HEK293 (cell line): ENCODE measurements around the gene SYNGR3.

Source experiments
- CTCF ChIA-PET: fragments of 350-600 bp; formaldehyde crosslinking; extraction: SDS; loops from one replicate; lab custom pipeline; 2021; ENCODE audit warnings: antibody characterized with exemption; lab: Yijun Ruan, JAX
- POLR2A ChIA-PET: fragments of 300-600 bp; formaldehyde crosslinking; extraction: SDS; loops from one replicate; lab custom pipeline; 2020; ENCODE audit warnings: antibody characterized with exemption, inconsistent platforms; lab: Yijun Ruan, JAX
- H3K27ac ChIP-seq: fragments of 200-500 bp; sonication (Bioruptor generic); 2 replicates; pipeline ENCODE4 v1.5.1; 2014; ENCODE audit warnings: low read depth, low read length, control low read depth, inconsistent platforms; ENCODE audit errors: extremely low read depth
- H3K36me3 ChIP-seq, 2 experiments: fragments of 200-500 bp in 1 of 2; sonication (Bioruptor generic) in 1 of 2; 1 replicate in 1 of 2; 2 replicates in 1 of 2; pipeline ENCODE4 v1.5.1; 2014 to 2017; ENCODE audit warnings: inconsistent platforms in 2 of 2, low read length in 2 of 2; ENCODE audit not compliant: control insufficient read depth in 2 of 2, insufficient read depth in 1 of 2
- H3K4me1 ChIP-seq: fragments of 200-500 bp; sonication (Bioruptor generic); 2 replicates; pipeline ENCODE4 v1.5.1; 2014; ENCODE audit warnings: mild to moderate bottlenecking, low read length, inconsistent platforms; ENCODE audit not compliant: control insufficient read depth, insufficient read depth
- H3K4me3 ChIP-seq: 2 replicates; pipeline ENCODE4 v1.5.1; 2011; ENCODE audit warnings: low read depth, mild to moderate bottlenecking, control low read depth, low read length, moderate library complexity
- H3K9me3 ChIP-seq: fragments of 200-500 bp; sonication (Bioruptor generic); 2 replicates; pipeline ENCODE4 v1.5.1; 2014; ENCODE audit warnings: low read depth, low read length, inconsistent platforms; ENCODE audit not compliant: control insufficient read depth, insufficient read depth
- EGR2 ChIP-seq: fragments of 450-650 bp; formaldehyde crosslinking; IDR thresholded peaks from 2 replicates; pipeline ENCODE4 v1.5.1; 2016; ENCODE audit warnings: low read depth, missing biosample characterization, missing genetic modification characterization
- GLIS2 ChIP-seq: fragments of 450-650 bp; formaldehyde crosslinking; IDR thresholded peaks from 2 replicates; pipeline ENCODE4 v1.5.1; 2016; ENCODE audit warnings: missing biosample characterization, missing genetic modification characterization
- MEIS1 ChIP-seq: sonication (generic); formaldehyde crosslinking; IDR thresholded peaks from 2 replicates; pipeline ENCODE4 v1.8.1; 2022; ENCODE audit warnings: missing genetic modification reagents, mild to moderate bottlenecking, borderline replicate concordance
- OVOL3 ChIP-seq: fragments of 450-650 bp; formaldehyde crosslinking; IDR thresholded peaks from 2 replicates; pipeline ENCODE4 v1.5.1; 2016; ENCODE audit warnings: missing biosample characterization, missing genetic modification characterization
- ZBTB17 ChIP-seq: fragments of 450-650 bp; formaldehyde crosslinking; IDR thresholded peaks from 2 replicates; pipeline ENCODE4 v1.5.1; 2016; ENCODE audit warnings: missing biosample characterization, missing genetic modification characterization
- ZEB2 ChIP-seq: fragments of 450-650 bp; formaldehyde crosslinking; IDR thresholded peaks from 2 replicates; pipeline ENCODE4 v1.5.1; 2016; ENCODE audit warnings: missing biosample characterization, missing genetic modification characterization
- ZFHX2 ChIP-seq: fragments of 450-650 bp; formaldehyde crosslinking; conservative IDR thresholded peaks from 2 replicates; pipeline ENCODE4 v1.5.1; 2016; ENCODE audit warnings: missing biosample characterization, missing genetic modification characterization
- ZFP69B ChIP-seq: fragments of 450-650 bp; formaldehyde crosslinking; IDR thresholded peaks from 2 replicates; pipeline ENCODE4 v1.5.1; 2016; ENCODE audit warnings: missing biosample characterization, missing genetic modification characterization
- ZNF114 ChIP-seq: fragments of 450-650 bp; formaldehyde crosslinking; IDR thresholded peaks from 2 replicates; pipeline ENCODE4 v1.5.0; 2017; ENCODE audit warnings: missing biosample characterization, missing genetic modification characterization
- ZNF146 ChIP-seq: fragments of 450-650 bp; formaldehyde crosslinking; IDR thresholded peaks from 2 replicates; pipeline ENCODE4 v1.5.1; 2016; ENCODE audit warnings: missing biosample characterization, missing genetic modification characterization
- ZNF174 ChIP-seq: fragments of 450-650 bp; formaldehyde crosslinking; IDR thresholded peaks from 2 replicates; pipeline ENCODE4 v1.5.0; 2017; ENCODE audit warnings: missing biosample characterization, mild to moderate bottlenecking, missing genetic modification characterization
- ZNF239 ChIP-seq: fragments of 450-650 bp; formaldehyde crosslinking; IDR thresholded peaks from 2 replicates; pipeline ENCODE4 v1.5.1; 2016; ENCODE audit warnings: missing biosample characterization, missing genetic modification characterization
- ZNF521 ChIP-seq: fragments of 450-650 bp; formaldehyde crosslinking; IDR thresholded peaks from 2 replicates; pipeline ENCODE4 v1.5.1; 2017; ENCODE audit warnings: missing biosample characterization, mild to moderate bottlenecking, missing genetic modification characterization
- ZNF544 ChIP-seq: fragments of 450-650 bp; formaldehyde crosslinking; IDR thresholded peaks from 2 replicates; pipeline ENCODE4 v1.5.0; 2017; ENCODE audit warnings: missing biosample characterization, missing genetic modification characterization
- ZNF610 ChIP-seq: fragments of 450-650 bp; formaldehyde crosslinking; IDR thresholded peaks from 2 replicates; pipeline ENCODE4 v1.5.1; 2016; ENCODE audit warnings: missing biosample characterization, missing genetic modification characterization, borderline replicate concordance
- ZNF629 ChIP-seq: fragments of 450-650 bp; formaldehyde crosslinking; IDR thresholded peaks from 2 replicates; pipeline ENCODE4 v1.5.1; 2017; ENCODE audit warnings: missing biosample characterization, missing genetic modification characterization
- ZNF654 ChIP-seq: fragments of 450-650 bp; formaldehyde crosslinking; IDR thresholded peaks from 2 replicates; pipeline ENCODE4 v1.5.1; 2016; ENCODE audit warnings: low read depth, missing biosample characterization, missing genetic modification characterization
- ZNF660 ChIP-seq: fragments of 450-650 bp; IDR thresholded peaks from 2 replicates; pipeline ENCODE4 v1.5.1; 2018; ENCODE audit warnings: missing biosample characterization, mild to moderate bottlenecking, missing genetic modification characterization
- ZNF707 ChIP-seq: fragments of 450-650 bp; formaldehyde crosslinking; IDR thresholded peaks from 2 replicates; pipeline ENCODE4 v1.5.1; 2016; ENCODE audit warnings: missing biosample characterization, missing genetic modification characterization
- ZNF76 ChIP-seq: fragments of 450-650 bp; formaldehyde crosslinking; IDR thresholded peaks from 2 replicates; pipeline ENCODE4; 2016; ENCODE audit warnings: low read depth, missing biosample characterization, missing genetic modification characterization, borderline replicate concordance
- ZNF768 ChIP-seq: fragments of 450-650 bp; formaldehyde crosslinking; IDR thresholded peaks from 2 replicates; pipeline ENCODE4 v1.5.1; 2018; ENCODE audit warnings: missing biosample characterization, mild to moderate bottlenecking, missing genetic modification characterization
- ZNF843 ChIP-seq: fragments of 450-650 bp; formaldehyde crosslinking; IDR thresholded peaks from 2 replicates; pipeline ENCODE4 v1.5.1; 2016; ENCODE audit warnings: missing biosample characterization, missing genetic modification characterization
- ZXDB ChIP-seq: fragments of 450-650 bp; formaldehyde crosslinking; IDR thresholded peaks from 2 replicates; pipeline ENCODE4 v1.5.1; 2016; ENCODE audit warnings: missing biosample characterization, missing genetic modification characterization
- TF ChIP-seq, protein P1 (sequence below): fragments of 450-650 bp; formaldehyde crosslinking; IDR thresholded peaks from 2 replicates; pipeline ENCODE4 v1.5.1; 2016; ENCODE audit warnings: missing biosample characterization, missing genetic modification characterization
- TF ChIP-seq, protein P2 (sequence below): fragments of 450-650 bp; formaldehyde crosslinking; IDR thresholded peaks from 2 replicates; pipeline ENCODE4 v1.5.1; 2017; ENCODE audit warnings: missing biosample characterization, missing genetic modification characterization
- TF ChIP-seq, protein P3 (sequence below): fragments of 450-650 bp; formaldehyde crosslinking; IDR thresholded peaks from 2 replicates; pipeline ENCODE4 v1.5.1; 2016; ENCODE audit warnings: missing biosample characterization, missing genetic modification characterization
- TF ChIP-seq, protein P4 (sequence below): fragments of 450-650 bp; formaldehyde crosslinking; optimal IDR thresholded peaks from 2 replicates; pipeline ENCODE3; 2016; ENCODE audit warnings: missing biosample characterization, mild to moderate bottlenecking, missing genetic modification characterization

Gene SYNGR3

DNA sequence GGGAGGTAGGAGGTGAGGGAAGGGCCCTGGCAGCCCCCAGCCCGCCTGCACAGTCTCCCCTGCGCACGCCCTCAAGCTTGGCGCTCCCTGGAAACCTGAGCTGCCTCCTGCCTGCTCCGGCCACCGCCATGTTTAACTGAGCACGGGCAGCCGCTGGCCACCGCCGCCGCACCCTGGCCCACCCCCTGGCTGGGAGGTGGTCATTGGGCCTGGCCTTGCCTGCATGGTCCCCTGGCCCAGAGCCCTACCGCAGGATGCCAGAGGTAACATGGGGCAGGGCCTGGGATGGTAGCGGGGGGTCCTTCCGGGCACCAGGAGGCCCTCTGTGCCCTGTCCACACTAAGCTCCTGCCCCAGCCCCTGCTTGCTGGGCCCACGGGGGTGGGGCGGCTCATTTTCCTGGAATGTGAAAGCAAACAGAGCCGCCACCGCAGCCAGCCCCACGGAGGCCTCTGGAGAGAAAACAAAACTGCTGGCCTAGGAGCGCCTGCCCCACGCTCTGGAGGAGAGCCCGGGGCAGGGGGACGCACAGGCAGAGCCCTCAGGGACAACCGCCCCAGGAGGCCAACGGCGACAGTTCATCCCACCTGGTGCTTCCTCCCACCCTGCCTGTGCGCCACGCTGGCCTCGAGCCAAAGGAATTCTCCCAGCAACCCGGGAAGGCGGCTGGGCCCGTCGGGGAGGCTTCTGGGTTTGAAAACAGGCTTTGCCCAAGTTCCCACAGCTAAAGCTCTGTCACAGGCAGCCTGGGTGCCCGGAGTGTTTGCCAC lies 45.8 kb downstream of the SYNGR3 start (continued):
- TF ChIP-seq ZEB2 (tag by site-specific recombination): peak; percentile 37; the same call in 1 of the 2 replicates
- no peak for TF ChIP-seq ZNF174 (tag by site-specific recombination)
- TF ChIP-seq, protein P1, sequence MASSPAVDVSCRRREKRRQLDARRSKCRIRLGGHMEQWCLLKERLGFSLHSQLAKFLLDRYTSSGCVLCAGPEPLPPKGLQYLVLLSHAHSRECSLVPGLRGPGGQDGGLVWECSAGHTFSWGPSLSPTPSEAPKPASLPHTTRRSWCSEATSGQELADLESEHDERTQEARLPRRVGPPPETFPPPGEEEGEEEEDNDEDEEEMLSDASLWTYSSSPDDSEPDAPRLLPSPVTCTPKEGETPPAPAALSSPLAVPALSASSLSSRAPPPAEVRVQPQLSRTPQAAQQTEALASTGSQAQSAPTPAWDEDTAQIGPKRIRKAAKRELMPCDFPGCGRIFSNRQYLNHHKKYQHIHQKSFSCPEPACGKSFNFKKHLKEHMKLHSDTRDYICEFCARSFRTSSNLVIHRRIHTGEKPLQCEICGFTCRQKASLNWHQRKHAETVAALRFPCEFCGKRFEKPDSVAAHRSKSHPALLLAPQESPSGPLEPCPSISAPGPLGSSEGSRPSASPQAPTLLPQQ: peak; percentile 68; the same call in 1 of the 2 replicates
- TF ChIP-seq ZNF114 (tag by site-specific recombination): no peak
- TF ChIP-seq MEIS1 (CRISPR knock-in tag): no peak
- peak; percentile 76; the same call in 1 of the 2 replicates for TF ChIP-seq ZNF76 (tag by site-specific recombination)
- peak; percentile 91 for TF ChIP-seq ZFHX2 (tag by site-specific recombination)
- TF ChIP-seq ZXDB (tag by site-specific recombination): peak; percentile 50
- TF ChIP-seq ZNF660: no peak
- peak; percentile 91 for TF ChIP-seq EGR2
- TF ChIP-seq ZNF707 (tag by site-specific recombination): no peak
- TF ChIP-seq OVOL3 (tag by site-specific recombination): no peak
- TF ChIP-seq GLIS2 (tag by site-specific recombination): peak; percentile 60

DNA sequence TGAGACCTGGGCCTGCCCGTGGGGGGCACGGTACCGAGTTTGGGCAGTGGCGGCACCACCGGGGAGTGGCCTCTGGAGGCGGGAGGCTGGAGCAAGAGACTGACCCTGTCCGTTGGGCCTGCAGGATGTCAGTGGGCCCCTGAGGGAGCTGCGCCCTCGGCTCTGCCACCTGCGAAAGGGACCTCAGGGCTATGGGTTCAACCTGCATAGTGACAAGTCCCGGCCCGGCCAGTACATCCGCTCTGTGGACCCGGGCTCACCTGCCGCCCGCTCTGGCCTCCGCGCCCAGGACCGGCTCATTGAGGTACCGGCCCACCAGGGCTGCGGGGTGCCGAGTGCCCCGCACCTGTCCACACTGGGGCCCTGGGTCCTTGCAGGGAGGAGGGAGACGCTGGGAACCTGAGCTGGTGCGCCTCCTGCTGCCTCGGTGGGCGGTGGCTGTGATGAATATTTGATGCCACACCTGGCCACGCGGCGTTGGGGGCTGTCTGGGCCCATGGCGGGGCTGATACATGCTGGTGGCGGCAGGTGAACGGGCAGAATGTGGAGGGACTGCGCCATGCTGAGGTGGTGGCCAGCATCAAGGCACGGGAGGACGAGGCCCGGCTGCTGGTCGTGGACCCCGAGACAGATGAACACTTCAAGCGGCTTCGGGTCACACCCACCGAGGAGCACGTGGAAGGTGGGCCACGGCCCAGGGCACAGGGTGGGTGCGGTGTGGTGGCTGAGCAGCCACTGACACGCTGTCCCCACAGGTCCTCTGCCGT lies 46.6 kb downstream of the SYNGR3 start:
- Histone ChIP-seq H3K36me3 (peaks cover 0 to 12% of the 10 kb centered on the region in 2 experiments; a peak in 2 of 3 replicates), H3K4me1 (peaks cover 4% of the 10 kb centered on the region; the same call in 1 of the 2 replicates), H3K27ac (peak overlapping the region; percentile 51), H3K9me3 (no peaks in the 10 kb centered on the region), H3K4me3 (no peak overlapping the region)
- TF ChIP-seq ZNF610 (tag by site-specific recombination) (no peak), ZNF146 (no peak), ZBTB17 (tag by site-specific recombination) (no peak), ZNF521 (tag by site-specific recombination) (no peak), ZNF544 (tag by site-specific recombination) (no peak), ZNF654 (no peak), ZNF629 (tag by site-specific recombination) (no peak), ZNF239 (tag by site-specific recombination) (no peak), ZFP69B (tag by site-specific recombination) (0 out of 2 replicates have a peak, but pooled peaks have one; percentile 1), ZNF768 (tag by site-specific recombination) (no peak), ZNF707 (tag by site-specific recombination) (no peak), ZNF843 (tag by site-specific recombination) (no peak)
- TF ChIP-seq, protein P2, sequence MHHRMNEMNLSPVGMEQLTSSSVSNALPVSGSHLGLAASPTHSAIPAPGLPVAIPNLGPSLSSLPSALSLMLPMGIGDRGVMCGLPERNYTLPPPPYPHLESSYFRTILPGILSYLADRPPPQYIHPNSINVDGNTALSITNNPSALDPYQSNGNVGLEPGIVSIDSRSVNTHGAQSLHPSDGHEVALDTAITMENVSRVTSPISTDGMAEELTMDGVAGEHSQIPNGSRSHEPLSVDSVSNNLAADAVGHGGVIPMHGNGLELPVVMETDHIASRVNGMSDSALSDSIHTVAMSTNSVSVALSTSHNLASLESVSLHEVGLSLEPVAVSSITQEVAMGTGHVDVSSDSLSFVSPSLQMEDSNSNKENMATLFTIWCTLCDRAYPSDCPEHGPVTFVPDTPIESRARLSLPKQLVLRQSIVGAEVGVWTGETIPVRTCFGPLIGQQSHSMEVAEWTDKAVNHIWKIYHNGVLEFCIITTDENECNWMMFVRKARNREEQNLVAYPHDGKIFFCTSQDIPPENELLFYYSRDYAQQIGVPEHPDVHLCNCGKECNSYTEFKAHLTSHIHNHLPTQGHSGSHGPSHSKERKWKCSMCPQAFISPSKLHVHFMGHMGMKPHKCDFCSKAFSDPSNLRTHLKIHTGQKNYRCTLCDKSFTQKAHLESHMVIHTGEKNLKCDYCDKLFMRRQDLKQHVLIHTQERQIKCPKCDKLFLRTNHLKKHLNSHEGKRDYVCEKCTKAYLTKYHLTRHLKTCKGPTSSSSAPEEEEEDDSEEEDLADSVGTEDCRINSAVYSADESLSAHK (tag by site-specific recombination): no peak
- TF ChIP-seq, protein P3, sequence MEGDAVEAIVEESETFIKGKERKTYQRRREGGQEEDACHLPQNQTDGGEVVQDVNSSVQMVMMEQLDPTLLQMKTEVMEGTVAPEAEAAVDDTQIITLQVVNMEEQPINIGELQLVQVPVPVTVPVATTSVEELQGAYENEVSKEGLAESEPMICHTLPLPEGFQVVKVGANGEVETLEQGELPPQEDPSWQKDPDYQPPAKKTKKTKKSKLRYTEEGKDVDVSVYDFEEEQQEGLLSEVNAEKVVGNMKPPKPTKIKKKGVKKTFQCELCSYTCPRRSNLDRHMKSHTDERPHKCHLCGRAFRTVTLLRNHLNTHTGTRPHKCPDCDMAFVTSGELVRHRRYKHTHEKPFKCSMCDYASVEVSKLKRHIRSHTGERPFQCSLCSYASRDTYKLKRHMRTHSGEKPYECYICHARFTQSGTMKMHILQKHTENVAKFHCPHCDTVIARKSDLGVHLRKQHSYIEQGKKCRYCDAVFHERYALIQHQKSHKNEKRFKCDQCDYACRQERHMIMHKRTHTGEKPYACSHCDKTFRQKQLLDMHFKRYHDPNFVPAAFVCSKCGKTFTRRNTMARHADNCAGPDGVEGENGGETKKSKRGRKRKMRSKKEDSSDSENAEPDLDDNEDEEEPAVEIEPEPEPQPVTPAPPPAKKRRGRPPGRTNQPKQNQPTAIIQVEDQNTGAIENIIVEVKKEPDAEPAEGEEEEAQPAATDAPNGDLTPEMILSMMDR (tag by site-specific recombination): no peak
- TF ChIP-seq, protein P4, sequence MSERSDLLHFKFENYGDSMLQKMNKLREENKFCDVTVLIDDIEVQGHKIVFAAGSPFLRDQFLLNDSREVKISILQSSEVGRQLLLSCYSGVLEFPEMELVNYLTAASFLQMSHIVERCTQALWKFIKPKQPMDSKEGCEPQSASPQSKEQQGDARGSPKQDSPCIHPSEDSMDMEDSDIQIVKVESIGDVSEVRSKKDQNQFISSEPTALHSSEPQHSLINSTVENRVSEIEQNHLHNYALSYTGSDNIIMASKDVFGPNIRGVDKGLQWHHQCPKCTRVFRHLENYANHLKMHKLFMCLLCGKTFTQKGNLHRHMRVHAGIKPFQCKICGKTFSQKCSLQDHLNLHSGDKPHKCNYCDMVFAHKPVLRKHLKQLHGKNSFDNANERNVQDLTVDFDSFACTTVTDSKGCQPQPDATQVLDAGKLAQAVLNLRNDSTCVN (tag by site-specific recombination): peak; percentile 3
- POLR2A ChIA-PET: interaction anchor here (1.8 kb wide), 1 partner anchor 119 kb away, joined by 12 read pairs; the partner anchor contains the start of gene TRAF7
- CTCF ChIA-PET: interaction anchor here (1.1 to 1.2 kb wide), 2 partner anchors 85 to 252 kb away, joined by 3 read pairs; no protein-coding TSS in a partner anchor
